HepG2 (cell line): ENCODE measurements around the gene AS3MT. TPM values are rescaled to one million over a fixed set of nuclear protein-coding genes. Genes with fewer than 3 reads are reported as not detected.
A peak's percentile ranks its signal among the peaks of the same experiment; 100 is the strongest.

ENCODE experiments used
- AGO1 ChIP-seq: fragments of 200-400 bp; formaldehyde crosslinking; IDR thresholded peaks from 2 replicates; pipeline ENCODE4 v1.6.1; 2017; ENCODE audit warnings: mild to moderate bottlenecking, low read depth, low read length, moderate library complexity; ENCODE audit not compliant: poor library complexity, severe bottlenecking
- CSRNP1 ChIP-seq: sonication (generic); formaldehyde crosslinking; IDR thresholded peaks from 2 replicates; pipeline ENCODE4 v1.8.1; 2023; ENCODE audit warnings: mild to moderate bottlenecking, missing genetic modification reagents
- HNRNPK ChIP-seq: fragments of 200-400 bp; formaldehyde crosslinking; IDR thresholded peaks from 2 replicates; pipeline ENCODE4 v1.6.1; 2018; ENCODE audit warnings: low read length, low read depth, moderate library complexity, mild to moderate bottlenecking; ENCODE audit not compliant: poor library complexity, severe bottlenecking
- MLLT10 ChIP-seq: sonication (generic); formaldehyde crosslinking; IDR thresholded peaks from 2 replicates; pipeline ENCODE4 v1.4.0; 2020; ENCODE audit warnings: missing genetic modification reagents
- MXI1 ChIP-seq: IDR thresholded peaks from 3 replicates; pipeline ENCODE4 v1.6.1; 2012; ENCODE audit warnings: low read depth, low read length, inconsistent platforms, borderline replicate concordance
- NFKBIZ ChIP-seq: IDR thresholded peaks from 2 replicates; pipeline ENCODE4 v1.6.1; 2018; ENCODE audit warnings: missing genetic modification reagents, missing compliant biosample characterization
- NRL ChIP-seq: sonication (generic); formaldehyde crosslinking; IDR thresholded peaks from 2 replicates; pipeline ENCODE4 v1.5.0; 2020; ENCODE audit warnings: missing genetic modification reagents, mild to moderate bottlenecking, moderate library complexity, borderline replicate concordance
- TMF1 ChIP-seq: sonication (generic); formaldehyde crosslinking; IDR thresholded peaks from 2 replicates; pipeline ENCODE4 v1.8.1; 2022; ENCODE audit warnings: low read depth, missing genetic modification reagents
- ZNF234 ChIP-seq: sonication (generic); formaldehyde crosslinking; conservative IDR thresholded peaks from 2 replicates; pipeline ENCODE4 v1.5.1; 2020; ENCODE audit warnings: mild to moderate bottlenecking, missing genetic modification reagents
- ZNF260 ChIP-seq: sonication (generic); formaldehyde crosslinking; IDR thresholded peaks from 2 replicates; pipeline ENCODE4 v1.4.0; 2020; ENCODE audit warnings: missing genetic modification reagents, low read depth, mild to moderate bottlenecking, borderline replicate concordance
- ZNF512B ChIP-seq: sonication (generic); formaldehyde crosslinking; IDR thresholded peaks from 2 replicates; pipeline ENCODE4 v1.5.1; 2020; ENCODE audit warnings: missing genetic modification reagents, mild to moderate bottlenecking, borderline replicate concordance
- ZNF589 ChIP-seq: sonication (generic); formaldehyde crosslinking; conservative IDR thresholded peaks from 2 replicates; pipeline ENCODE4 v1.8.0; 2022; ENCODE audit warnings: mild to moderate bottlenecking, moderate library complexity, missing genetic modification reagents
- ZNF781 ChIP-seq: sonication (generic); formaldehyde crosslinking; IDR thresholded peaks from 2 replicates; pipeline ENCODE4 v1.5.1; 2020; ENCODE audit warnings: borderline replicate concordance, mild to moderate bottlenecking, missing genetic modification reagents; ENCODE audit errors: not compliant biosample characterization
- ZSCAN12 ChIP-seq: sonication (generic); formaldehyde crosslinking; IDR thresholded peaks from 2 replicates; pipeline ENCODE4 v1.9.0; 2021; ENCODE audit warnings: mild to moderate bottlenecking, missing genetic modification reagents
- polyA plus RNA-seq, 8 experiments: library from polyadenylated mRNA; depleted of rRNA in 3 of 8; stranded (reverse) in 7 of 8; unstranded in 1 of 8; fragments of >200 nt; fragmentation: Illumina TruSeq in 4 of 8; extraction: Trizol in 4 of 8; gene quantifications; 2 replicates each; pipeline versions ENCODE4 v1.2.1 to v1.2.3, GENCODE V29; 2011 to 2016; ENCODE audit warnings: low read depth in 4 of 8, missing spikeins in 1 of 8, mixed read lengths in 1 of 8; ENCODE audit not compliant: insufficient read depth in 1 of 8
- total RNA-seq, 5 experiments: library from RNA; depleted of rRNA; stranded (reverse); fragments of >200 nt; fragmentation: Illumina TruSeq; extraction: Trizol; gene quantifications; 2 replicates each; pipeline ENCODE4 v1.2.3, GENCODE V29; 2016; ENCODE audit warnings: low read depth in 1 of 5
- TF ChIP-seq, protein P1 (sequence below): sonication (generic); formaldehyde crosslinking; conservative IDR thresholded peaks from 2 replicates; pipeline ENCODE4 v1.4.0; 2020; ENCODE audit warnings: mild to moderate bottlenecking, missing genetic modification reagents, moderate library complexity
- TF ChIP-seq, protein P2 (sequence below): IDR thresholded peaks from 2 replicates; pipeline ENCODE4 v1.4.0; 2020; ENCODE audit warnings: mild to moderate bottlenecking, missing genetic modification reagents

The AS3MT gene
- total and polyA plus RNA-seq, 2 of the 13 experiments (the other 11 are each of a cell fraction or from before 2014, with no cell fraction given): 8.7 to 17.4 TPM

DNA sequence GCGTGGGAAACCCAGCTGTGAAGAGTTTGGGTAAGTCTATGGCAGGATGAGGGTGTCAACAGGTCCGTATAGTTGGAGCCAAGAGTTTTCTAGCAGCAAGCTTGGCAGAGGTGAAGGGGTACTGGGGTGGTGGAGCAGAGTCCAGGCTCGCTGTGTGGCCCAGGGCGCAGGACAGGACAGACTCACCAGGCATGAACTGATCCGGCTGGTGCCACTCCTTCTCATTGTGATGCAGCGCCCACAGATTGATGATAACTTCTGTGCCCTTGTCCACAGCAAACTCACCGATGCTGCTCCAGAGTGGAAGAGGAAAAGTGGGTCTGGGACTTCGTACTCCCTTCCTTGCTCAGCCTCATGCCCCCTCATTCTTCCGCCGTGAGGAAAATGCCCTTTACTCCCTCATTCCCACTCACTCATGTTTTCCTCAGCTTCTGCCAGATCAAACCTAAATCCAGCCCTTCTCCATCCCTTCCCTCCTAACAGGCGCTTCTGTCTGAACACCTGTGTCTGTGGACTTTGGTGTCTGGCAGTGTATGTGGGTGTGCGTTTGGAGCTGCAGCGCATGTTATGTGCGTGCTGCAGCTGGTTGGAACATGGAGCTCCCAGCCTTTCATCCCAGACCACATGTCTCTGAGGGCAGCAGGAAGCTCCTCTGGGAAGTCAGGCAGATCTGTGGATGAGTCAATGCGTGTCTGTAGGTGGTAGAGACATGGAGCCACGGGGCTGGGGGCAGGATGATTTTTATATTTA lies 37.8 kb upstream of the AS3MT start (continued):
- TF ChIP-seq, protein P1, sequence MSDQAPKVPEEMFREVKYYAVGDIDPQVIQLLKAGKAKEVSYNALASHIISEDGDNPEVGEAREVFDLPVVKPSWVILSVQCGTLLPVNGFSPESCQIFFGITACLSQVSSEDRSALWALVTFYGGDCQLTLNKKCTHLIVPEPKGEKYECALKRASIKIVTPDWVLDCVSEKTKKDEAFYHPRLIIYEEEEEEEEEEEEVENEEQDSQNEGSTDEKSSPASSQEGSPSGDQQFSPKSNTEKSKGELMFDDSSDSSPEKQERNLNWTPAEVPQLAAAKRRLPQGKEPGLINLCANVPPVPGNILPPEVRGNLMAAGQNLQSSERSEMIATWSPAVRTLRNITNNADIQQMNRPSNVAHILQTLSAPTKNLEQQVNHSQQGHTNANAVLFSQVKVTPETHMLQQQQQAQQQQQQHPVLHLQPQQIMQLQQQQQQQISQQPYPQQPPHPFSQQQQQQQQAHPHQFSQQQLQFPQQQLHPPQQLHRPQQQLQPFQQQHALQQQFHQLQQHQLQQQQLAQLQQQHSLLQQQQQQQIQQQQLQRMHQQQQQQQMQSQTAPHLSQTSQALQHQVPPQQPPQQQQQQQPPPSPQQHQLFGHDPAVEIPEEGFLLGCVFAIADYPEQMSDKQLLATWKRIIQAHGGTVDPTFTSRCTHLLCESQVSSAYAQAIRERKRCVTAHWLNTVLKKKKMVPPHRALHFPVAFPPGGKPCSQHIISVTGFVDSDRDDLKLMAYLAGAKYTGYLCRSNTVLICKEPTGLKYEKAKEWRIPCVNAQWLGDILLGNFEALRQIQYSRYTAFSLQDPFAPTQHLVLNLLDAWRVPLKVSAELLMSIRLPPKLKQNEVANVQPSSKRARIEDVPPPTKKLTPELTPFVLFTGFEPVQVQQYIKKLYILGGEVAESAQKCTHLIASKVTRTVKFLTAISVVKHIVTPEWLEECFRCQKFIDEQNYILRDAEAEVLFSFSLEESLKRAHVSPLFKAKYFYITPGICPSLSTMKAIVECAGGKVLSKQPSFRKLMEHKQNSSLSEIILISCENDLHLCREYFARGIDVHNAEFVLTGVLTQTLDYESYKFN (CRISPR knock-in tag): 0 out of 2 replicates have a peak, but pooled peaks have one; percentile 48
- TF ChIP-seq MXI1 (peak; percentile 68; the same call in 1 of the 3 replicates), MLLT10 (no peak), NRL (CRISPR knock-in tag) (no peak), ZNF234 (no peak), ZNF781 (CRISPR knock-in tag) (no peak), HNRNPK (no peak), ZNF589 (CRISPR knock-in tag) (no peak), CSRNP1 (no peak), NFKBIZ (CRISPR knock-in tag) (no peak), ZSCAN12 (no peak), ZNF260 (CRISPR knock-in tag) (no peak), AGO1 (no peak), TMF1 (no peak), ZNF512B (no peak)
- TF ChIP-seq, protein P2, sequence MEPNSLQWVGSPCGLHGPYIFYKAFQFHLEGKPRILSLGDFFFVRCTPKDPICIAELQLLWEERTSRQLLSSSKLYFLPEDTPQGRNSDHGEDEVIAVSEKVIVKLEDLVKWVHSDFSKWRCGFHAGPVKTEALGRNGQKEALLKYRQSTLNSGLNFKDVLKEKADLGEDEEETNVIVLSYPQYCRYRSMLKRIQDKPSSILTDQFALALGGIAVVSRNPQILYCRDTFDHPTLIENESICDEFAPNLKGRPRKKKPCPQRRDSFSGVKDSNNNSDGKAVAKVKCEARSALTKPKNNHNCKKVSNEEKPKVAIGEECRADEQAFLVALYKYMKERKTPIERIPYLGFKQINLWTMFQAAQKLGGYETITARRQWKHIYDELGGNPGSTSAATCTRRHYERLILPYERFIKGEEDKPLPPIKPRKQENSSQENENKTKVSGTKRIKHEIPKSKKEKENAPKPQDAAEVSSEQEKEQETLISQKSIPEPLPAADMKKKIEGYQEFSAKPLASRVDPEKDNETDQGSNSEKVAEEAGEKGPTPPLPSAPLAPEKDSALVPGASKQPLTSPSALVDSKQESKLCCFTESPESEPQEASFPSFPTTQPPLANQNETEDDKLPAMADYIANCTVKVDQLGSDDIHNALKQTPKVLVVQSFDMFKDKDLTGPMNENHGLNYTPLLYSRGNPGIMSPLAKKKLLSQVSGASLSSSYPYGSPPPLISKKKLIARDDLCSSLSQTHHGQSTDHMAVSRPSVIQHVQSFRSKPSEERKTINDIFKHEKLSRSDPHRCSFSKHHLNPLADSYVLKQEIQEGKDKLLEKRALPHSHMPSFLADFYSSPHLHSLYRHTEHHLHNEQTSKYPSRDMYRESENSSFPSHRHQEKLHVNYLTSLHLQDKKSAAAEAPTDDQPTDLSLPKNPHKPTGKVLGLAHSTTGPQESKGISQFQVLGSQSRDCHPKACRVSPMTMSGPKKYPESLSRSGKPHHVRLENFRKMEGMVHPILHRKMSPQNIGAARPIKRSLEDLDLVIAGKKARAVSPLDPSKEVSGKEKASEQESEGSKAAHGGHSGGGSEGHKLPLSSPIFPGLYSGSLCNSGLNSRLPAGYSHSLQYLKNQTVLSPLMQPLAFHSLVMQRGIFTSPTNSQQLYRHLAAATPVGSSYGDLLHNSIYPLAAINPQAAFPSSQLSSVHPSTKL (CRISPR knock-in tag): peak; percentile 26; the same call in 1 of the 2 replicates
